Stimulated activated naive CD8-positive, alpha-beta T cell treated with anti-CD3 and anti-CD28 coated beads, Interleukin-15, amount 100 ng/mL, for 72 hours (primary cell): Measurements from ENCODE around the gene SERPINA5.
A peak's percentile ranks its signal among the peaks of the same experiment; 100 is the strongest.

Source experiments
- ATAC-seq: fragments of 150-1000 bp; cut with Tn5 transposase; 2 replicates; pipeline ENCODE4 v1.10.0; 2021; ENCODE audit warnings: mild to moderate bottlenecking, moderate library complexity
- DNase-seq, 2 donors: peaks; one replicate each; pipeline ENCODE4 v3.0.0; 2021 to 2022
- H3K27ac Mint-ChIP-seq, 2 donors: one replicate each; pipeline ENCODE4 v1.8.0; 2022; ENCODE audit warnings: mild to moderate bottlenecking in 2 of 2, mixed read lengths in 2 of 2, moderate library complexity in 2 of 2
- H3K27me3 Mint-ChIP-seq: one replicate; pipeline ENCODE4 v1.8.0; 2022; ENCODE audit warnings: mixed read lengths
- H3K4me1 Mint-ChIP-seq: one replicate; pipeline ENCODE4 v1.8.0; 2022; ENCODE audit warnings: mild to moderate bottlenecking, mixed read lengths
- H3K4me3 Mint-ChIP-seq, 2 donors: one replicate each; pipeline ENCODE4 v1.8.0; 2022; ENCODE audit warnings: mild to moderate bottlenecking in 2 of 2, mixed read lengths in 2 of 2, moderate library complexity in 1 of 2
- H3K9me3 Mint-ChIP-seq, 2 donors: one replicate each; pipeline ENCODE4 v1.8.0; 2022; ENCODE audit warnings: mixed read lengths in 2 of 2

Gene SERPINA5, protein sequence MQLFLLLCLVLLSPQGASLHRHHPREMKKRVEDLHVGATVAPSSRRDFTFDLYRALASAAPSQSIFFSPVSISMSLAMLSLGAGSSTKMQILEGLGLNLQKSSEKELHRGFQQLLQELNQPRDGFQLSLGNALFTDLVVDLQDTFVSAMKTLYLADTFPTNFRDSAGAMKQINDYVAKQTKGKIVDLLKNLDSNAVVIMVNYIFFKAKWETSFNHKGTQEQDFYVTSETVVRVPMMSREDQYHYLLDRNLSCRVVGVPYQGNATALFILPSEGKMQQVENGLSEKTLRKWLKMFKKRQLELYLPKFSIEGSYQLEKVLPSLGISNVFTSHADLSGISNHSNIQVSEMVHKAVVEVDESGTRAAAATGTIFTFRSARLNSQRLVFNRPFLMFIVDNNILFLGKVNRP

DNA sequence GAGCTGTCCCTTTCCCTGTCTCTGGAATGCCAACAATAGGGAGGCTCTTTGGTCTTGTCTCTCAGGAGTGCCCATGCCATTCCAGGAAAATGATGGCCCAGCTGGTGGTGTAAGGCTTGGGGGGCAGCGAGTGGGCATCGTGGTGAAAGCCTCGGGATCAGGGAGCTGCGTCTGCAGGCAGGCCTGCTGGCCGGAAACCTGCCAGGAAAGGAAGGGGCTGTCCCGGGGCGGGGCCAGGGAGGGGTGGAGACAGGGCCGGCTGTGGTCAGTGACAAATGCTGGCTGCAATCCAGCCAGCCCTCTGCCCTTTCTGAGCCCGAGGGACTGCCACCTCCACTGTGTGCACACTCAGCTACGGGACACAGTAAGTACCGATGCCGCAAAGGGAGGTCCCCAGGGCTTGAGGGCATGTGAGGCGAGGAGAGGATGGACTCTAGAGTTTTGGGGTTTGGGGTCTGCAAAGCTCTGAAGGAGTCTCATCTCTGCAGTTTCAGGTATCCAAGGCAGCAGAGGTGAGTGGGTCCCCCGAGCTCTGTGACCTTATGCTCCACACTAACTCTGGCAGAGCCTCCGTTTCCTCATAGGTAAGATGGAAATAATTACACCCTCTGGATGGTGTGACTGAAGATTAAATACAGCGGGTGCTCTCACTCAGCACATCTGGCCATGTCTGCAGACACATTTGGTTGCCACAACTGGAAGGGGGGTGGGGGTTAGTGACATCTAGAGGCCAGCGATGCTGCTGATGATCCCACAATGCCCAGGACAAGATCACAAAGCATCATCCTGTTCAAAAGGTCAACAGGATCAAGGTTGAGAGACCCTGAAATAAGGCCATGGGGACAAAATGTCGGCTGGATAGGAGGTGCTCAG, at the start of gene SERPINA5:
Gene SERPINA5 (plus strand): TSS at position 300 of the 873 bp plus-strand sequence. CDS start 5,937 bp downstream, outside the sequence.
- H3K27ac Mint-ChIP-seq, result no peak within 1 kb of the TSS
- no peak within 1 kb of the TSS for H3K4me3 Mint-ChIP-seq
- H3K4me1 Mint-ChIP-seq, result no peaks in the 10 kb centered on the region
- ATAC-seq (no peak), DNase-seq (no peak)
- no peaks in the 10 kb centered on the region for H3K27me3 Mint-ChIP-seq
- H3K9me3 Mint-ChIP-seq, result no peaks in the 10 kb centered on the region

DNA sequence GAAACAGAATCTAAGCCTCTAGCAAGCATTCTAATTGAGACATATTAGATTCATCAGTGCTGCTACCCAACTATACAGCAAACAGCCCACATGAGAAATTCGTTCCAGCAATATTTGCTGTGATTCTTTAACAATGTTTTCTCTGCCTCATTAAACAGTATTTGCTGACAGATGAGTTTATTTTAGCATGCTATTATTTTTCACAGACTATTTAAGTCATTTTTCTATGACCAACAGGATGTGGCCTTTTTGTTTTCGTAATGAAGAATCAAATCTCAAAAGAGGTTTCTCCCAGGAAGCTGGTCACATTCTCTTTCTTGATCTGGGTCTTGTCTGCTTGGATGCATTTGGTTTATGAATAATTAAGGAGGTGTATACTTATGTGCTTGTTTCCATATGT, 48.8 kb upstream of the SERPINA5 start:
- peaks cover 9% of the 10 kb centered on the region for H3K27me3 Mint-ChIP-seq
- ATAC-seq (no peak), DNase-seq (no peak)
- no peak overlapping the region for H3K27ac Mint-ChIP-seq
- no peak overlapping the region for H3K4me3 Mint-ChIP-seq
- H3K4me1 Mint-ChIP-seq, result no peaks in the 10 kb centered on the region
- H3K9me3 Mint-ChIP-seq, result no peaks in the 10 kb centered on the region

DNA sequence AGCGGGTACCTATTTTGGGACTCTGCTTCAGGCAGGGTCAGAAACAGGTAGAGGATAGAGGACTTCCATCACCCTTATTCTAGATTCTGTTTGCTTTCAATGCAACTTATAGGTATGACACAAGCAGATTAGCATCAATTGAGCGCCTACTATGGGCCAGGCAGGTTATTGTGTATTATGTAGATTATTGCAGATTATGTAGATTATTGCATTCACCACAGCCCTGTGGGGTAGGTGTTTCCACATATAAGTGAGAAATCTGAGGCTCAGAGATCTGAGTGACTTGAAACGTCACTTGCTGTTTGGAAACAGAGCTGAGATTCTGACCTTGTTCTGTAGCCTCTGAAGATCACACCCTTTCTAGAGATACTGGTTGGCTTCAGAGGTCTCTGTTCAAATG, 45.7 kb upstream of the SERPINA5 start:
- Mint-ChIP-seq H3K9me3 (peaks cover 0 to 4% of the 10 kb centered on the region in 2 donors), H3K4me3 (no peak overlapping the region), H3K27me3 (peaks cover 25% of the 10 kb centered on the region), H3K27ac (no peak overlapping the region), H3K4me1 (no peaks in the 10 kb centered on the region)
- ATAC-seq, result no peak
- DNase-seq, result no peak

DNA sequence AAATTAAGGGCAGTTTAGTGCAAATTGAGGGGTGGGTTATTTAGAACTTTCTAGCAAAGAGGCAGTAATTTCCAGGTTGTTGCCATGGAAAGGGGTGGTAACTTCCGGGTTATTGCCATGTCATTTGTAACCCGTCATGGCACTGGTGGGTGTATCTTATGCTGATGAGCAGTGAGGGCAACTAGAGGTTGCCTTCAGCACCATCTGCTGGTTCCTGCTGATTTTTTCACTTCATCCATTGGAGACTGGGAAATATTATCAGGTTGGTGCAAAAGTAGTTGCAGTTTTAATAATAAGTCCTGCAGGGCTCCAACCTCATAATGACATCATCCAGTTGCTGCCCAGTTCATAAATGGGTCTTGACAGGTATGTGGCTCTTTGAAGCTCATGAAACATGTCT, 44.4 kb upstream of the SERPINA5 start:
- Mint-ChIP-seq H3K4me1 (no peaks in the 10 kb centered on the region), H3K9me3 (peaks cover 0 to 4% of the 10 kb centered on the region in 2 donors), H3K27me3 (peaks cover 32% of the 10 kb centered on the region), H3K4me3 (no peak overlapping the region), H3K27ac (peak overlapping the region in 1 of 2 donors; percentile 34)
- DNase-seq (no peak), ATAC-seq (no peak)

DNA sequence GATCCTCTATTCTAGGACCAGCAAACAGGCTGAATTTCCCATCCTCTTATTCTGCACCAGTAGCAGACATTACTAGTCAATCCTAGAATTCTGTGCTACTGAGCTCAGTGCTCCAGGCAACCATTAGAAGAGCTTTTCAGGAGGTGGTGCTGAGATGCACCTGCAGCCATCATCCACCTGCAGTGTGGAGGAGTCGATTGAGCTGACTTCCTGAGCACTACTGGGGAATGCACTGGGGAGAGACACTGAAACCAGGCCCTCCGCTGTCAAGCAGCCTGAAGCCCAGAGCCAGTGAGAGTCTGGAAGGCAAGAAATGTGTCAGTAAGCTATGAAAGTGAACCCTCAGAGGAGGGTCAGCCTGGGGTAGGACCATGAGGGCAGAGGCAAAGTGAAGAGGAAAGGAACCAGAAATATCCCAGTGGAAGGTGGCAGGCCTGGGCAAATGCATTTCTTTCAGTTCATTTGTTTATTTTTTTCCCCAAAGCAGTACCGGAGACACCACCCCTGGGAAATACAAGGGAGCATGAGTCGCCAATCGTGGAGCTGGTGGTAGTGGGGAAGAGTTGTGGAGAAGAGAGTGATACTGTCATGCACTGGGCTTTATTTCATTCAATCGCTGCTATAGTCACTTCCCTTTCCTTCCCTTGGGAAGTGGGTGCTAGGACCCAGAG, 43.0 kb upstream of the SERPINA5 start:
- ATAC-seq, result no peak
- Mint-ChIP-seq H3K27me3 (peaks cover 39% of the 10 kb centered on the region), H3K27ac (no peak overlapping the region), H3K4me1 (no peaks in the 10 kb centered on the region), H3K9me3 (peaks cover 0 to 4% of the 10 kb centered on the region in 2 donors), H3K4me3 (no peak overlapping the region)
- no peak for DNase-seq

DNA sequence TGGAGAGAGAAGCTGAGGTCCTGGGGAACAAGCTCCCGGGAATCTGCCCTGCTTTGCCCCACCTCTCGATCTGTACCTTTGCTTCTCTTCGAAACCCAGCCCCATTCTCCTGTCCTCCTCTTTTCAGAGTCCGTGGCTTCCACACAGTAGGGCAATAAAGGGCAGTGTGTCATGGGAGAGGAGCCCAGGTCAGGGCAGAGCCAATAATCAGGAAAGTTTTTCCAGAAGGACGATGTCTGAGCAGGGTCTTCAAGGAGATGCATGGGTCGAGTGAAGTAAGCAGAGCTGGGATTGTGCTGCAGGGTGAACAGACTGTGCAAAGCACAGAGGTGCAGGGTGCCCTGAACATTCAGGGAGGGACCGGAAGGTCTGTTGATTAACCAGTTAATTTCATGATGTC, 42.0 kb upstream of the SERPINA5 start:
- H3K9me3 Mint-ChIP-seq, result peaks cover 0 to 4% of the 10 kb centered on the region in 2 donors
- peaks cover 39% of the 10 kb centered on the region for H3K27me3 Mint-ChIP-seq
- DNase-seq (no peak), ATAC-seq (no peak)
- H3K4me1 Mint-ChIP-seq, result no peaks in the 10 kb centered on the region
- H3K27ac Mint-ChIP-seq, result no peak overlapping the region
- H3K4me3 Mint-ChIP-seq, result no peak overlapping the region

DNA sequence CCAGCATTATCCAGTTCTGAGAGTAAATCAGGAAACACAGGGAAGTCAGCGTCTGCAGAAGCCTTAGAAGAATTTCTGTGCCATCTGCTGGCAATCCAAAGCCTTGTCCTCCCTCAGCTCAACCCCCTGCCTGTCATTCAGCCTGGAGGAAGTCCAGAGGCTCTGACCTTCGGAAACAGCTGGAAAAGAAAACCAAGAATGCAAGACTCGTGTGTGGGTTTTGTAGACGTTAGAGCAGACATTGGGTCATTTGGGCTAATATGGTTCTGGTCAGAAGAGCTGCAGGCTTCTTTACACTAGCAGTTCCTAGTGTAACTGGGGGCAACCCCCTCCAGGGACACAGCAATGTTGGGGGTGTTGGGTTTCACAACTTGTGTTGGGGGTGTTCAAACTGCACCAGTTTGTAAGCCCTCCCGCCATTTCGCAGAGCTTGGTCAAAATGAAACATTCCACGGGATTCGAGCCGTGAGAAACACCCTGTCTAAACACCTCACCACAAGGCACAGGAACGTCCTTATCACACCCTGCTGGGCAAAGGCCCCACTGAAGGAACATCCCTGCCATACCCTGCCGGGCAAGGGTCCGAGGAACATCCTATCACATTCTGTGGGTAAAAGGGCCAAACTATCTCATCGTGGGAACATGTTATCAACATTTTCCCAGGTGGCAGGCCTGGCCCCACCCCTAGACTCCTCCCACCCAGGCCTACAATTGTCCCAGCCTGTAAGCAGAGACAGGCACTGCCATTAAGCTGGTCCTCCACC, 41.0 kb upstream of the SERPINA5 start:
- peaks cover 39% of the 10 kb centered on the region for H3K27me3 Mint-ChIP-seq
- ATAC-seq, result no peak
- H3K4me1 Mint-ChIP-seq, result no peaks in the 10 kb centered on the region
- H3K27ac Mint-ChIP-seq, result no peak overlapping the region
- DNase-seq, result no peak
- H3K9me3 Mint-ChIP-seq, result peaks cover 0 to 4% of the 10 kb centered on the region in 2 donors
- no peak overlapping the region for H3K4me3 Mint-ChIP-seq

DNA sequence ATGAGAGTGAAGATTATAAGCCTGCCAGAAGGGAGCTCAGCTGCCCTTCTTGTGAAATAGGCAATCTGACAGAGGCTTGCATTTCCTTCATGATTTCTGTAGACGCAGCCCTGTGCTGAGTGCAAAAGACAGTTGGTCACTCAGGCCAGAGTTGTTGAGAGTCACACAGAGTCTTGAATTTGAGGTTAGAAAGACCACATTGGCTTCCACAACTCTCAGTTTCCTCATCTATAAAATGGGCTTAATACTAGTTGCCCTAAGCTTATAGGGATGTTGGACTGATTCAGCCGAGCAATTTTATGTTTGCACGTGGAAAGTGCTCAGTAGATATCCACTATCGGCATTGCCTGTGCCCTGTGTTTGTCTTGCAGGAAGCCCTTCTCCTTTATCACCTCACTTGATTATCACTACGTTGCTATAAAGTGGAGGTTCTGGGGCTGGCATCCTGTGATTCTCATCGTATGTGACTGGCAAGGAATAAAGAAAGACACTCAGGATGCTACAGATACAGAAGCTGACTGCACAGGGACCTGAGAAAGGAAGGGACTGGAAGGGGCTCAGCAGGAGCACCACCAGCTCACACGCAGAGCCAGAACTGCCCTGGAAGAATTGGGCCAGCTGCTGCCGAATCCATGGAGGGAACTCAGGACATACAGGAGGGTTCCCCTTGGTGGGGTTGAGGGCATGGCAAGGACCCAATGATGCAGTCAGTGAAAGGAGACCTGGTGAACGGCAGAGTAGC, 39.8 kb upstream of the SERPINA5 start:
- Mint-ChIP-seq H3K4me3 (no peak overlapping the region), H3K27ac (no peak overlapping the region), H3K27me3 (peaks cover 39% of the 10 kb centered on the region), H3K9me3 (peaks cover 0 to 4% of the 10 kb centered on the region in 2 donors), H3K4me1 (no peaks in the 10 kb centered on the region)
- no peak for DNase-seq
- ATAC-seq, result no peak

DNA sequence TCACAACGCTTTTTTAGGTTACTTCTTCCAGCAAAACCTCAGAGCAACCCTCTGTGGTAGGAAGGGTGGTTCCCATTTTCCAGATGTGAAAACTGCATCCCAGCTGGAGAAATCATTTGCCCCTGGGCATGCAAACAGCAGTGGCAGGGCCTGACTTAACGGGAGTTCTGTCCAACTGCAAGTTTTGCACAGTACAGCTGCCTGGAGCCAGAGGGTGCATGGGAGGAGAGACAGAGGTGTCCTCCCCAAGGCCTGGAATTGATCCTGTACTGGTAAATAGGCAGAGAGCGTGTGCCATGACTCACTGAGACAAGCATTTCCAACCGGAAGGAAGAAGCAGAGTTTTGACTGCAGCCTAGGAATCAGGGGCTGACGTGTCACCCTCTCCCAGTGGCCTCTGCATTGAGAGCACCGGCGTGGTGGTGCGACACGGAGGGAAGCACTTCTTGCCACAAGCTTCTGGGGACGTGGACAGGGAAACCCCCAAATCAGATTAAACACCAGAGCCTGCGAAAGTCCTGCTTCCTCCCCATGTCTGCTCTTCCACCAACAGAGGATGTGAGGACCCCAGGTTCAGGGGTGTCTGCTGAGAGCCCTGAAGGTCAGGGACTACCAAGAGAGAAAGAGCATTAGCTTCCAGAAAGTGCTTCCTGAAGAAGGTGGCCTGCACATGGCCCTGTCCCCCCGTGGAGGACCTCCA, 39.0 kb upstream of the SERPINA5 start:
- H3K4me1 Mint-ChIP-seq, result no peaks in the 10 kb centered on the region
- ATAC-seq (no peak), DNase-seq (no peak)
- peaks cover 37% of the 10 kb centered on the region for H3K27me3 Mint-ChIP-seq
- H3K27ac Mint-ChIP-seq, result no peak overlapping the region
- no peak overlapping the region for H3K4me3 Mint-ChIP-seq
- peaks cover 0 to 4% of the 10 kb centered on the region in 2 donors for H3K9me3 Mint-ChIP-seq

DNA sequence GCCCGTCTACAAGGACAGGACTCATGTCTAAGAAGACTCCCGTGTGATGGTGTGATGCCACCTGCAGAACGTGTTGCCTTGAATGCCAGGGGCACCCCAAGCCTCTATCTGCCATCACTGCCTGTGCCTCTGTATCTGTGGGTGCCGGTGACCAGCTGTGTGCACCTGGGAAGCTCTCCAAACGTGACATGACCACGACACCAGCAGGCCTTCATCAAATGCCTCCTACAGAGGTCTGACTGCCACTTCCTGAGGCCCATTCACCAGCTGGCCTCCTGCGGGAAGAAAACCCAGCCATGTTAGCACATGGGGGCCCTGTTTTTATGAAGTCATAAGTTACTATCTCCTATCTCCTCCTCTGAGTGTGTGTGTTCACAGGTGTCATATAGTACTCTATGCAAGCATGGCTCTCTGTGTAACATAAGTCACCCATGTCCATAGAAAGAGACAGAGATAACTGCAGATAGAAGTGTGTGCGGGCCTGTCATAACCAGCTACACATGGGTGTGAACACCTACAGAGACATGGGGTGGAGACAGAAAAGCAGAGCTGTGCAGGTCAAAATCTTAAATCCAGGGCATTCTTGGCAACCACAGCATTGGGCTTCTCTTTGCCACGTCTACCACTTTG, 38.3 kb upstream of the SERPINA5 start:
- peaks cover 35% of the 10 kb centered on the region for H3K27me3 Mint-ChIP-seq
- H3K4me1 Mint-ChIP-seq, result no peaks in the 10 kb centered on the region
- no peak overlapping the region for H3K27ac Mint-ChIP-seq
- H3K4me3 Mint-ChIP-seq, result no peak overlapping the region
- ATAC-seq (no peak), DNase-seq (no peak)
- peaks cover 0 to 3% of the 10 kb centered on the region in 2 donors for H3K9me3 Mint-ChIP-seq

DNA sequence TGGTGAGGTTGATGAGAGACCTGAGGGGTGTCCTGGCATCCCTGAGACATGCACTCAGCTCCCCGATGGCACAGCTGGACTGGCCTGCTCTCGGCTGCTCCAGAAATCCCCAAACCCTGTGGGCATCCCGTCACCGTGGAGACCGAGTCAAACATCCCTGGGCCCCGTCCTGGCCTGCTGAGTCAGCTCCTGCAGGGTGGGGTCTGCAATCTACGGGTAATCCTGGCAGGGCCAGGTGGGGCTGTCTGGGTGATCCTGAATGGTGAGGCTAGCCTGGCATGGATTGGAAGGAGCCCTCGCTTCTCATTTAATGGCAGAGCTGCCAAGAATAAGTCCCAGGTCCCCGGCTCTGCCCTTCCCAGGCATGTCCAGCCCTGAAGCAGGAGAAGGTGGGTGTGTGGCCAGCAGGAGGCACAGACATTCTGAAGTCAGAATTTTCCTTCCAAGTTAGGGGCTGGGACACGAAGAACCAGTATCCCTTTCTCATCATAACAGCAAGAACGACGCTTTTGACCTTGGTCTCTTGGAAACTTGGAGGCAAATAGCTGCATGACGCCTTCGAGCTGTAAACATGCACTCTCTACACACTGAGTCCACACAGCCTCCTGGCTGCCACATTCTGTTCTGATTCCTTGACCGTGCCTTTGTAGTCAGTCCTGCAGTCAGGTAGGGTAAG, 37.6 kb upstream of the SERPINA5 start:
- Mint-ChIP-seq H3K4me1 (no peaks in the 10 kb centered on the region), H3K27ac (no peak overlapping the region), H3K9me3 (no peaks in the 10 kb centered on the region), H3K27me3 (peaks cover 35% of the 10 kb centered on the region), H3K4me3 (no peak overlapping the region)
- DNase-seq, result no peak
- ATAC-seq, result no peak

DNA sequence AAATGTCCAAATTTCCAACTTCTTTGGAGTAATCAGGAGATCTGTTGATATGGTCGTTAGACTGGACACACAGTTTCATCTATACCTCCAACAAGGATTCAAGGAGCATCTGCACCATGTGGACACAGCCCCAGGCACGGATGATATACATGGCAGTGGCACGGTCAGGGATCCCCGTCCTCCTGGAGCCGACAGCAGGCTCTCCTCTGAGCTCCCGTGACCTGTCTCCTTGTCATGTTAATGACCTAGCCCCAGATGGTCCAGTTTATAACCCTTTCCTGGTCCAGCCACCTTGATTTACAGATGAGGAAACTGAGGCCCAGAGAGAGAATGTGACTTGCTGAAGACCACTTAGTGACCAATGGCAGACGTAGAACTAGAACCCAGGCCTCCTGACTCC, 36.5 kb upstream of the SERPINA5 start:
- Mint-ChIP-seq H3K9me3 (no peaks in the 10 kb centered on the region), H3K4me1 (no peaks in the 10 kb centered on the region), H3K4me3 (no peak overlapping the region), H3K27me3 (peaks cover 37% of the 10 kb centered on the region), H3K27ac (no peak overlapping the region)
- ATAC-seq, result no peak
- no peak for DNase-seq

DNA sequence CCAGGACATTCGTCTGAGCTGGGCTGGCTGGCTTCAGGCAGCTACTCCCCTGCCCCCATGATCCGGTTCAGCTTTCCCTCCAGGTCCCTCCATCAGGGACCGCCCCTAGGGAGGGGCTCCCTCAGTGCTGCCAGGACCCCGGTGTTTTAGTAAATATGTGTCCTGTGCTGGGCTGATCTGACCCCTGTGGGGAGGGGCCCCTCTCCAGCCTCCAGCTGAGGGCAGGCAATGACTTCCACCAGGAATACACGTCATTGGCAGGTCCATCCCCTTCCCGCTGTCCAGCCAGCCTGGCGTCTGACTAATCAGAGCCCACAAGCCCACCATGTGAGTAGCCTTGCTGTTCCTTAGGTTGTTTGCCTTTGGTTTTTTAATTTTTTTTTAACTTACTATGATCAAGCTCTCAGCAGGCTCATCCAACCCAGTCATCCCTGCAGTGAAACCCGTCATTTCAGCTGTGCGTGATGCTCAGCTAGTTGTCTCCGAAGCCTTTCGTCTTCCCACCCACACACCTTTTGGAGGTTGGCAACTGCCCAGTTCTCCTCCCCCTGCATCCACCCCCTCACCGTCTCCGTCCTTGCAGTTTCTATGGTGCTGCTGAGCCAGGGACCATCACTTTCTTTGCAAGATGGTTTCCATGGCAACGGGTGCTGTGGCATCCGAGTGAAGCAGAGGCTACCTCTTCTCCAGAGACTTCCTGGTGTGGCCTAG, 35.9 kb upstream of the SERPINA5 start:
- no peak for ATAC-seq

More for the DNA sequence above, 35.9 kb upstream of the SERPINA5 start:
- no peak for DNase-seq
- H3K27ac Mint-ChIP-seq, result peak overlapping the region in 1 of 2 donors; percentile 3
- no peaks in the 10 kb centered on the region for H3K9me3 Mint-ChIP-seq
- peaks cover 37% of the 10 kb centered on the region for H3K27me3 Mint-ChIP-seq
- H3K4me1 Mint-ChIP-seq, result no peaks in the 10 kb centered on the region
- no peak overlapping the region for H3K4me3 Mint-ChIP-seq
